ENCODE results near the gene TTC7B.
"Not testable (repeated sequence)": the region's sequence is repeated elsewhere in the genome, so short reads cannot be mapped to it uniquely, and the experiment has no call there.

Gene TTC7B

GRCh38 chr14:90838531-90838930 is 22.3 kb upstream of the TTC7B start:
- not testable (repeated sequence) for H4K8ac ChIP-seq (ENCODE audit: low read depth, low read length); H3K4ac ChIP-seq (ENCODE audit: low read length); H2BK120ac ChIP-seq (ENCODE audit: low read depth, low read length); H3K14ac ChIP-seq (ENCODE audit: low read length); H2BK5ac ChIP-seq (ENCODE audit: low read length); H3K27ac ChIP-seq (replicated peaks; ENCODE audit: low read length); H3K9ac ChIP-seq (ENCODE audit: low read depth, low read length, poor library complexity); H4K91ac ChIP-seq (ENCODE audit: low read depth, low read length, poor library complexity); H2BK12ac ChIP-seq (ENCODE audit: low read length); H2AK5ac ChIP-seq (ENCODE audit: low read depth, low read length); H3K23ac ChIP-seq (ENCODE audit: low read depth, low read length, poor library complexity); H3K4me1 ChIP-seq (ENCODE audit: control insufficient read depth in 2 of 2, insufficient read depth in 1 of 2, low read depth in 1 of 2, low read length in 2 of 2); H3K4me3 ChIP-seq (ENCODE audit: low read length in 2 of 2); H3K4me2 ChIP-seq (ENCODE audit: insufficient read depth, low read length, poor library complexity, severe bottlenecking); H3K36me3 ChIP-seq (replicated peaks in 1 of 2; ENCODE audit: control insufficient read depth in 2 of 2, insufficient read depth in 2 of 2, low read length in 2 of 2); H2AFZ ChIP-seq (ENCODE audit: low read length); DNase-seq (ENCODE audit: low spot score); H3K27me3 ChIP-seq (ENCODE audit: control insufficient read depth in 3 of 3, insufficient read depth in 3 of 3, low read depth in 1 of 3, low read length in 3 of 3); H3K18ac ChIP-seq (ENCODE audit: low read length); H3K9me3 ChIP-seq (replicated peaks in 1 of 2; ENCODE audit: control insufficient read depth in 2 of 2, insufficient read depth in 1 of 2, low read depth in 1 of 2, low read length in 2 of 2); H2BK15ac ChIP-seq (ENCODE audit: low read length); H3K79me1 ChIP-seq (ENCODE audit: low read depth, low read length)
- no CpG with 5 or more reads among the region's 8 CpGs for WGBS, 2 donors (ENCODE audit: extremely low coverage in 2 of 2, insufficient read length in 2 of 2, insufficient replicate concordance in 1 of 2)

GRCh38 chr14:90837355-90837754 is 21.1 kb upstream of the TTC7B start:
- Histone ChIP-seq H3K18ac (ENCODE audit: low read length) (no peak overlapping the region), H3K4me1 (ENCODE audit: control insufficient read depth in 2 of 2, insufficient read depth in 1 of 2, low read depth in 1 of 2, low read length in 2 of 2) (peaks cover 0 to 4% of the 10 kb centered on the region in 2 donors), H3K4ac (ENCODE audit: low read length) (no peak overlapping the region), H3K23ac (ENCODE audit: low read depth, low read length, poor library complexity) (no peak overlapping the region), H4K8ac (ENCODE audit: low read depth, low read length) (no peak overlapping the region), H2BK12ac (ENCODE audit: low read length) (no peak overlapping the region), H2BK120ac (ENCODE audit: low read depth, low read length) (no peak overlapping the region), H3K9ac (ENCODE audit: low read depth, low read length, poor library complexity) (no peak overlapping the region), H3K79me1 (ENCODE audit: low read depth, low read length) (no peaks in the 10 kb centered on the region), H2BK5ac (ENCODE audit: low read length) (no peak overlapping the region), H3K36me3 (replicated peaks in 1 of 2; ENCODE audit: control insufficient read depth in 2 of 2, insufficient read depth in 2 of 2, low read length in 2 of 2) (no peaks in the 10 kb centered on the region), H3K4me3 (ENCODE audit: low read length in 2 of 2) (no peak overlapping the region), H3K27me3 (ENCODE audit: control insufficient read depth in 3 of 3, insufficient read depth in 3 of 3, low read depth in 1 of 3, low read length in 3 of 3) (no peaks in the 10 kb centered on the region), H3K9me3 (replicated peaks in 1 of 2; ENCODE audit: control insufficient read depth in 2 of 2, insufficient read depth in 1 of 2, low read depth in 1 of 2, low read length in 2 of 2) (no peaks in the 10 kb centered on the region), H2AFZ (ENCODE audit: low read length) (no peak overlapping the region), H2AK5ac (ENCODE audit: low read depth, low read length) (no peak overlapping the region), H4K91ac (ENCODE audit: low read depth, low read length, poor library complexity) (no peak overlapping the region), H2BK15ac (ENCODE audit: low read length) (no peak overlapping the region), H3K27ac (replicated peaks; ENCODE audit: low read length) (no peak overlapping the region), H3K4me2 (ENCODE audit: insufficient read depth, low read length, poor library complexity, severe bottlenecking) (no peak overlapping the region), H3K14ac (ENCODE audit: low read length) (no peak overlapping the region)
- no CpG with 5 or more reads among the region's 9 CpGs for WGBS, 2 donors (ENCODE audit: extremely low coverage in 2 of 2, insufficient read length in 2 of 2, insufficient replicate concordance in 1 of 2)
- DNase-seq (ENCODE audit: low spot score): no peak

GRCh38 chr14:90836692-90837063 is 20.4 kb upstream of the TTC7B start:
- Histone ChIP-seq H3K18ac (ENCODE audit: low read length) (peak overlapping the region; percentile 64), H2AFZ (ENCODE audit: low read length) (no peak overlapping the region), H2BK15ac (ENCODE audit: low read length) (no peak overlapping the region), H2AK5ac (ENCODE audit: low read depth, low read length) (no peak overlapping the region), H3K4ac (ENCODE audit: low read length) (no peak overlapping the region), H3K9ac (ENCODE audit: low read depth, low read length, poor library complexity) (no peak overlapping the region), H2BK120ac (ENCODE audit: low read depth, low read length) (no peak overlapping the region), H3K23ac (ENCODE audit: low read depth, low read length, poor library complexity) (peak overlapping the region; percentile 55), H2BK12ac (ENCODE audit: low read length) (peak overlapping the region; percentile 22), H3K36me3 (replicated peaks in 1 of 2; ENCODE audit: control insufficient read depth in 2 of 2, insufficient read depth in 2 of 2, low read length in 2 of 2) (no peaks in the 10 kb centered on the region), H3K9me3 (replicated peaks in 1 of 2; ENCODE audit: control insufficient read depth in 2 of 2, insufficient read depth in 1 of 2, low read depth in 1 of 2, low read length in 2 of 2) (no peaks in the 10 kb centered on the region), H2BK5ac (ENCODE audit: low read length) (no peak overlapping the region), H3K4me2 (ENCODE audit: insufficient read depth, low read length, poor library complexity, severe bottlenecking) (no peak overlapping the region), H3K27me3 (ENCODE audit: control insufficient read depth in 3 of 3, insufficient read depth in 3 of 3, low read depth in 1 of 3, low read length in 3 of 3) (no peaks in the 10 kb centered on the region), H4K8ac (ENCODE audit: low read depth, low read length) (no peak overlapping the region), H4K91ac (ENCODE audit: low read depth, low read length, poor library complexity) (no peak overlapping the region), H3K14ac (ENCODE audit: low read length) (peak overlapping the region; percentile 56), H3K79me1 (ENCODE audit: low read depth, low read length) (no peaks in the 10 kb centered on the region), H3K4me3 (ENCODE audit: low read length in 2 of 2) (no peak overlapping the region), H3K27ac (replicated peaks; ENCODE audit: low read length) (no peak overlapping the region), H3K4me1 (ENCODE audit: control insufficient read depth in 2 of 2, insufficient read depth in 1 of 2, low read depth in 1 of 2, low read length in 2 of 2) (peaks cover 0 to 4% of the 10 kb centered on the region in 2 donors)
- WGBS, 2 donors (ENCODE audit: extremely low coverage in 2 of 2, insufficient read length in 2 of 2, insufficient replicate concordance in 1 of 2): no CpG with 5 or more reads among the region's 7 CpGs
- no peak for DNase-seq (ENCODE audit: low spot score)

- Histone ChIP-seq H3K27ac (replicated peaks; ENCODE audit: low read length) (no peak overlapping the region), H2BK5ac (ENCODE audit: low read length) (no peak overlapping the region), H3K4me2 (ENCODE audit: insufficient read depth, low read length, poor library complexity, severe bottlenecking) (no peak overlapping the region), H2BK15ac (ENCODE audit: low read length) (no peak overlapping the region), H2AK5ac (ENCODE audit: low read depth, low read length) (no peak overlapping the region), H3K14ac (ENCODE audit: low read length) (no peak overlapping the region), H3K27me3 (ENCODE audit: control insufficient read depth in 3 of 3, insufficient read depth in 3 of 3, low read depth in 1 of 3, low read length in 3 of 3) (peaks cover 0 to 17% (median 9%) of the 10 kb centered on the region in 3 experiments), H3K9ac (ENCODE audit: low read depth, low read length, poor library complexity) (no peak overlapping the region), H3K79me1 (ENCODE audit: low read depth, low read length) (no peaks in the 10 kb centered on the region), H3K4me1 (ENCODE audit: control insufficient read depth in 2 of 2, insufficient read depth in 1 of 2, low read depth in 1 of 2, low read length in 2 of 2) (peaks cover 6 to 7% of the 10 kb centered on the region in 2 donors), H2AFZ (ENCODE audit: low read length) (no peak overlapping the region), H3K23ac (ENCODE audit: low read depth, low read length, poor library complexity) (no peak overlapping the region), H3K18ac (ENCODE audit: low read length) (no peak overlapping the region), H4K8ac (ENCODE audit: low read depth, low read length) (no peak overlapping the region), H4K91ac (ENCODE audit: low read depth, low read length, poor library complexity) (no peak overlapping the region), H3K36me3 (replicated peaks in 1 of 2; ENCODE audit: control insufficient read depth in 2 of 2, insufficient read depth in 2 of 2, low read length in 2 of 2) (no peaks in the 10 kb centered on the region), H3K9me3 (replicated peaks in 1 of 2; ENCODE audit: control insufficient read depth in 2 of 2, insufficient read depth in 1 of 2, low read depth in 1 of 2, low read length in 2 of 2) (peaks cover 2 to 4% of the 10 kb centered on the region in 2 donors), H3K4ac (ENCODE audit: low read length) (no peak overlapping the region), H3K4me3 (ENCODE audit: low read length in 2 of 2) (no peak overlapping the region), H2BK12ac (ENCODE audit: low read length) (no peak overlapping the region), H2BK120ac (ENCODE audit: low read depth, low read length) (no peak overlapping the region)
- WGBS, 2 donors (ENCODE audit: extremely low coverage in 2 of 2, insufficient read length in 2 of 2, insufficient replicate concordance in 1 of 2): no CpG with 5 or more reads among the region's 10 CpGs
- DNase-seq (ENCODE audit: low spot score): no peak
These were observed 15.6 kb upstream of the TTC7B start for GRCh38 chr14:90831821-90832220.
